Uterus (tissue), 2 donors: ENCODE results near the gene NT5E.

Experiments used
- CTCF ChIP-seq, 4 experiments: fragments of 200-600 bp in 2 of 4; fragments of 450-650 bp in 2 of 4; sonication (generic) in 2 of 4; IDR thresholded peaks; one replicate each; pipeline ENCODE4 v1.5.1; 2016 to 2019; ENCODE audit warnings: antibody characterized with exemption in 4 of 4, mild to moderate bottlenecking in 2 of 4, moderate library complexity in 1 of 4
- POLR2A ChIP-seq, 2 donors: fragments of 450-650 bp; IDR thresholded peaks; one replicate each; pipeline ENCODE4 v1.6.1; 2016; ENCODE audit warnings: antibody characterized with exemption in 2 of 2, mild to moderate bottlenecking in 1 of 2, moderate library complexity in 1 of 2

- TF ChIP-seq CTCF (IDR thresholded peaks at IDR 0.05): no peak
- TF ChIP-seq POLR2A (IDR thresholded peaks at IDR 0.05): no peak
Observed at GRCh38 chr6:85464722-85465150, 14.9 kb downstream of the NT5E start.
